Neutrophil (primary cell): ENCODE measurements around the gene DDX1.

Experiments used
- H3K27ac ChIP-seq: fragments of 200-600 bp; sonication (generic); 2 replicates; pipeline ENCODE4 v1.5.1; 2016; ENCODE audit warnings: mild to moderate bottlenecking, moderate library complexity
- H3K27me3 ChIP-seq: fragments of 200-600 bp; sonication (generic); 2 replicates; pipeline ENCODE4 v1.6.0; 2016; ENCODE audit warnings: mild to moderate bottlenecking
- H3K36me3 ChIP-seq: fragments of 200-600 bp; sonication (generic); 2 replicates; pipeline ENCODE4 v1.5.1; 2017
- H3K4me1 ChIP-seq, 2 experiments: fragments of 200-600 bp in 1 of 2; sonication (generic) in 1 of 2; 1 replicate in 1 of 2; 2 replicates in 1 of 2; pipeline versions ENCODE4 v1.5.1 to v1.6.1; 2013 to 2016; ENCODE audit warnings: low read depth in 1 of 2, low read length in 1 of 2, mild to moderate bottlenecking in 1 of 2, moderate library complexity in 1 of 2; ENCODE audit not compliant: control insufficient read depth in 1 of 2, insufficient read depth in 1 of 2
- H3K4me3 ChIP-seq, 2 experiments: fragments of 200-600 bp in 1 of 2; sonication (generic) in 1 of 2; 1 replicate in 1 of 2; 2 replicates in 1 of 2; pipeline ENCODE4 v1.5.1; 2013 to 2016; ENCODE audit warnings: low read depth in 1 of 2, low read length in 1 of 2, mild to moderate bottlenecking in 1 of 2, moderate library complexity in 1 of 2
- H3K9me3 ChIP-seq: fragments of 200-600 bp; sonication (generic); 2 replicates; pipeline ENCODE4 v1.5.1; 2016
- CTCF ChIP-seq: fragments of 200-600 bp; sonication (generic); IDR thresholded peaks from 2 replicates; pipeline ENCODE4 v1.5.1; 2016; ENCODE audit warnings: antibody characterized with exemption

DDX1 gene

DNA sequence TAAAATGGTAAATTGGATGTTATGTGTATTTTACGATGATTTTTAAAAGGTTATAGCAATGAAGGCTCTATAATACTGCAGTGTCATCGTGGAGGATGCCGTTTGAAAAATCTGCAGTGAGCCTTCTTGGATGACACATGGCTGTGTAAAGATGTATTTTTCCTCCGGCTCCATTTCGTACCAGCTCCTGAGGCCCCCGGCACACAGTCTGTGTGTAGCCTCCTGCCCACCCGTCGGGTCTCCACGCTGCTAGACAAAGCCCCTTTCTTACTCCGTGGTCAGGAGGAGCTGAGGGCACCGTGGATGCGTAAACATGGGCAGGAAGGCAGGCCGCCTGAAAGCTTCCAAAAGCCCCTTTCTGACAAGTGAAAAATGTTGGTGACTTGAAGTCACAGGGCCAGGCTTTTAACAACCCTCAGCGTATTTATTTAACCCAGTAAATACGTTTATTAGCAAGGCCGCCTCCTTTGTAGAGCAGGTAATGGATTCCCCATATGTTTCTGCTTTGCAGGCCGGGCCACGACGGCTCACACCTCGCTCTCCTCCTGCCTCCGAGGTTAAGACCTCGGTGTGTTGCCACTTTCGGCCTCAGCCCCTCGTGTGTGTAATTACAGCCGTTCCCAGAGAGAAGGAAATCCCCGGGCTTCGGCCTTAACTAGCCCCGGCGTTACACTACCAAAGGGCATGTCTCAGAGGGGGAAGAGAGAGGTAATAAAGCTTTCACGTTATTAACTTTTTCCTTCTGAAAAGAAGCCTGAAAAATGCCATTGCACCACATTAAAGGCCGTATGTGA lies 72.8 kb downstream of the DDX1 start:
- Histone ChIP-seq H3K27me3 (peaks cover 14% of the 10 kb centered on the region), H3K4me3 (no peak overlapping the region), H3K9me3 (no peaks in the 10 kb centered on the region), H3K36me3 (no peaks in the 10 kb centered on the region), H3K27ac (no peak overlapping the region), H3K4me1 (no peaks in the 10 kb centered on the region)
- no peak for TF ChIP-seq CTCF

- H3K36me3 ChIP-seq, result no peaks in the 10 kb centered on the region
- no peaks in the 10 kb centered on the region for H3K4me1 ChIP-seq
- H3K4me3 ChIP-seq, result no peak overlapping the region
- H3K27ac ChIP-seq, result no peak overlapping the region
- no peaks in the 10 kb centered on the region for H3K9me3 ChIP-seq
- peaks cover 14% of the 10 kb centered on the region for H3K27me3 ChIP-seq
- TF ChIP-seq CTCF, result no peak
Measured at GRCh38 chr2:15665067-15665942, 73.6 kb downstream of the DDX1 start.

DNA sequence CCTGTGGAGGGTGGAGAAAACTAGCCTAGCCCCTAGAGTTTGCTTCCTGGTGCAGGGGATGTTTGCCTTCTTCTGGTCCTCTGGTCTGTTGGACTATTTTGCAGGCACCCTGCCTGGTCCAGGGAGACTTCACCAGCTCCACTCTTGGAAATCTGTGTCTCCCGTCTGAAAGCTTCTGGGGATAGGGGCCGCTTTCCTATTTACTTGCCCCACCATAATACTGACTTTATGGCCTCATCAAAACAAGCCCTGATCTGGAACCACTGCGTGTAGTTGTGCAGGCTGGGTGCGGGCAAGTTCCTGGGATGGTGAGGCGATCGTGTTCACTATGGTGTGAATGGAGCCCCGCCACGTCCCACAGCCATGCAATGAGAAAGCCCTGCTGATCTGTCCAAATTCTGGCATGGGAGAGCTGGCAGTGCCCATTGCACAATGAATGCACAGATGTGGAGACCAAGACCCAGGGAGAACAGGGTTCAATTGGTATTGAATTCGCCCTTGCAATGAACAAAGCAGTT lies 74.3 kb downstream of the DDX1 start:
- peaks cover 14% of the 10 kb centered on the region for H3K27me3 ChIP-seq
- H3K27ac ChIP-seq, result no peak overlapping the region
- no peaks in the 10 kb centered on the region for H3K9me3 ChIP-seq
- no peaks in the 10 kb centered on the region for H3K36me3 ChIP-seq
- H3K4me3 ChIP-seq, result no peak overlapping the region
- no peaks in the 10 kb centered on the region for H3K4me1 ChIP-seq
- no peak for TF ChIP-seq CTCF

DNA sequence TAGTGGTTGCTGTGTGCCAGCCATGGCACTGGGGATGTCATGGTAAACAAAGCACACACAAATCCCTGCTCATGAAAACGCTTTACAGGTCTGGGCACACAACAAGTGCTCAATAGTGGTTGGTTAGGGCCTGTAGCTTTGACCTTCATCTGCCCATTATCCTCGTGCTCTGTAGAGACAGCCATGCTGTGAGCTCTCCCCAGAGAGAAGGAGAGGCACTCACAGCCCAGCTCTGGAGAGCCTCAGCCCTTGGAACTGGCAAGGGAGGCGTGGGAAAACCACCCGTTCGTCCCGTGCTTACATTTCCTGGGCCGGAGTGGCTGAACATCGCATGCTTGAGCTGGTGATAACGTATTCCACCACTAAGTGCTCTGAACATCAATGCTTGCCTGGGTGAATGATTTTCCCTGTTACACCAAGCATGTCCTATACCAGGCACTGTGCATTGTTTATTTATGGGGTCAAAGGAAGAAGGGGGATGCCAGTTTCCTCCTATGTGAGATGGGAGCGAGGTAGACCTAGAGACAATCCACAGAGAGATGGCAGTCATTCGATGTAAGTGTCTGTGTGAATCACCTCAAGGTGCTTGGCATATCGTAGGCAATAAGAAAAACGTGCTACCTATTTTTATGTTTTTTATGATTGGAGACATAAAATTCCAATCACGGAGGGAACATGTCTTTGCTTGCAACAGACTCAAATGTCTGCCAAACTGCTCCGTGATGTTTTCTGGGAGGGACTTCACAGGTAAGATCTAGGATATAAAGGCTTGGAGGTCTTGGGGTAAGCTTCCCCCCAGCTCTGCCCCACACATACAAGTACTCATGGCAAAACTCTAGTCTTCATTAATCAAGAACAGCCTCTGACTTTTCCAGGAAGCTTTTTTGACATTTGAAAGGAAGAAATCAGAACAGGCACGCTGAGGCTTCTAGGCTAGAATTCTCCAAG lies 75.5 kb downstream of the DDX1 start:
- no peak overlapping the region for H3K4me3 ChIP-seq
- H3K9me3 ChIP-seq, result no peaks in the 10 kb centered on the region
- TF ChIP-seq CTCF, result no peak
- H3K36me3 ChIP-seq, result no peaks in the 10 kb centered on the region
- peaks cover 14% of the 10 kb centered on the region for H3K27me3 ChIP-seq
- no peak overlapping the region for H3K27ac ChIP-seq
- H3K4me1 ChIP-seq, result no peaks in the 10 kb centered on the region
